Transverse colon (tissue), 4 donors: ENCODE measurements around the gene APOE. TPM values are rescaled to one million over a fixed set of nuclear protein-coding genes. Genes with fewer than 3 reads are reported as not detected.
"Not testable (repeated sequence)": the region's sequence is repeated elsewhere in the genome, so short reads cannot be mapped to it uniquely, and the experiment has no call there.

ENCODE experiments used
- DNase-seq: peaks from one replicate; pipeline ENCODE4 v3.0.0-alpha.2; 2019
- H3K27ac ChIP-seq, 4 donors: fragments of 200-600 bp; sonication (generic); 2 replicates each; pipeline ENCODE4 v1.5.1; 2016 to 2018; ENCODE audit warnings: inconsistent platforms in 4 of 4
- H3K27me3 ChIP-seq: fragments of 200-600 bp; sonication (generic); 2 replicates; pipeline ENCODE4 v1.5.1; 2017; ENCODE audit warnings: inconsistent platforms
- H3K36me3 ChIP-seq, 4 donors: fragments of 200-600 bp; sonication (generic); 2 replicates each; pipeline ENCODE4 v1.5.1; 2017 to 2019; ENCODE audit warnings: inconsistent platforms in 4 of 4
- H3K4me1 ChIP-seq, 4 donors: fragments of 200-600 bp; sonication (generic); 2 replicates each; pipeline ENCODE4 v1.5.1; 2017 to 2020; ENCODE audit warnings: inconsistent platforms in 4 of 4
- H3K4me3 ChIP-seq, 4 donors: fragments of 200-600 bp; sonication (generic); 1 replicate in 1 of 4; 2 replicates in 3 of 4; pipeline versions ENCODE4 v1.5.1 to v1.6.1; 2017 to 2019; ENCODE audit warnings: inconsistent platforms in 4 of 4
- H3K9me3 ChIP-seq, 2 donors: fragments of 200-600 bp; sonication (generic); 2 replicates each; pipeline ENCODE4 v1.5.1; 2017 to 2019; ENCODE audit warnings: inconsistent platforms in 2 of 2
- EP300 ChIP-seq: sonication (generic); formaldehyde crosslinking; IDR thresholded peaks from one replicate; pipeline ENCODE4 v1.6.1; 2017; ENCODE audit warnings: antibody characterized with exemption, low read depth
- POLR2A ChIP-seq: fragments of 450-650 bp; IDR thresholded peaks from one replicate; pipeline ENCODE4 v1.6.1; 2016; ENCODE audit warnings: antibody characterized with exemption, mild to moderate bottlenecking, moderate library complexity
- POLR2AphosphoS5 ChIP-seq, 3 donors: sonication (generic); formaldehyde crosslinking; IDR thresholded peaks; one replicate each; pipeline ENCODE4 v1.6.1; 2016; ENCODE audit warnings: antibody characterized with exemption in 3 of 3
- WGBS, 2 donors: methylation state at CpG; one replicate each; pipeline ENCODE4 v1.1.5; 2018; ENCODE audit warnings: low coverage in 1 of 2; 5-methylcytosine and 5-hydroxymethylcytosine counted together
- in situ Hi-C, 4 donors: fragments of 200-750 bp; cut with MboI; loops; one replicate each; pipeline versions ENCODE4 v1.15.0 to v1.15.1; 2017; ENCODE audit warnings: low sequenced_read_pairs in 3 of 4, low pct_ligation_motif_present in 1 of 4, low pct_unique_long_range_greater_than_20kb in 1 of 4
- intact Hi-C: fragments of 100-400 bp; cut with DNase I; formaldehyde crosslinking; loops from one replicate; pipeline ENCODE4 v1.15.1; 2023; ENCODE audit warnings: low total_unique reads
- total RNA-seq, 4 donors: library from RNA; depleted of rRNA; stranded (reverse); fragments of >200 nt; gene quantifications; one replicate each; pipeline ENCODE4 v1.1.0, GENCODE V29; 2016
- TF ChIP-seq, protein P1 (sequence below), 5 experiments: fragments of 200-600 bp in 3 of 5; fragments of 450-650 bp in 2 of 5; sonication (generic) in 3 of 5; IDR thresholded peaks; 1 replicate in 2 of 5; 2 replicates in 3 of 5; pipeline ENCODE4 v1.5.1; 2016 to 2017; ENCODE audit warnings: antibody characterized with exemption in 5 of 5, inconsistent platforms in 3 of 5, mild to moderate bottlenecking in 2 of 5, moderate library complexity in 1 of 5

Gene APOE
- total RNA-seq, 4 donors from 2014 or later: 72.2 to 214 (median 132) TPM

DNA sequence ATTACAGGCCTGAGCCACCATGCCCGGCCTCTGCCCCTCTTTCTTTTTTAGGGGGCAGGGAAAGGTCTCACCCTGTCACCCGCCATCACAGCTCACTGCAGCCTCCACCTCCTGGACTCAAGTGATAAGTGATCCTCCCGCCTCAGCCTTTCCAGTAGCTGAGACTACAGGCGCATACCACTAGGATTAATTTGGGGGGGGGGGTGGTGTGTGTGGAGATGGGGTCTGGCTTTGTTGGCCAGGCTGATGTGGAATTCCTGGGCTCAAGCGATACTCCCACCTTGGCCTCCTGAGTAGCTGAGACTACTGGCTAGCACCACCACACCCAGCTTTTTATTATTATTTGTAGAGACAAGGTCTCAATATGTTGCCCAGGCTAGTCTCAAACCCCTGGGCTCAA is 4.2 kb downstream of the APOE start:
- TF ChIP-seq, protein P1, sequence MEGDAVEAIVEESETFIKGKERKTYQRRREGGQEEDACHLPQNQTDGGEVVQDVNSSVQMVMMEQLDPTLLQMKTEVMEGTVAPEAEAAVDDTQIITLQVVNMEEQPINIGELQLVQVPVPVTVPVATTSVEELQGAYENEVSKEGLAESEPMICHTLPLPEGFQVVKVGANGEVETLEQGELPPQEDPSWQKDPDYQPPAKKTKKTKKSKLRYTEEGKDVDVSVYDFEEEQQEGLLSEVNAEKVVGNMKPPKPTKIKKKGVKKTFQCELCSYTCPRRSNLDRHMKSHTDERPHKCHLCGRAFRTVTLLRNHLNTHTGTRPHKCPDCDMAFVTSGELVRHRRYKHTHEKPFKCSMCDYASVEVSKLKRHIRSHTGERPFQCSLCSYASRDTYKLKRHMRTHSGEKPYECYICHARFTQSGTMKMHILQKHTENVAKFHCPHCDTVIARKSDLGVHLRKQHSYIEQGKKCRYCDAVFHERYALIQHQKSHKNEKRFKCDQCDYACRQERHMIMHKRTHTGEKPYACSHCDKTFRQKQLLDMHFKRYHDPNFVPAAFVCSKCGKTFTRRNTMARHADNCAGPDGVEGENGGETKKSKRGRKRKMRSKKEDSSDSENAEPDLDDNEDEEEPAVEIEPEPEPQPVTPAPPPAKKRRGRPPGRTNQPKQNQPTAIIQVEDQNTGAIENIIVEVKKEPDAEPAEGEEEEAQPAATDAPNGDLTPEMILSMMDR (IDR thresholded peaks at IDR 0.05): no peak
- no peak for TF ChIP-seq EP300
- no peak for TF ChIP-seq POLR2AphosphoS5 (IDR thresholded peaks at IDR 0.05)
- no peak for TF ChIP-seq POLR2A
- DNase-seq: no peak
- intact Hi-C loops (loop anchor here (5.0 kb wide), 1 partner anchor 33 kb away; the partner anchor contains the start of gene APOC4), in situ Hi-C loops (no loop called here)
- no peak overlapping the region for H3K27ac ChIP-seq
- H3K4me1 ChIP-seq: peaks cover 7 to 39% (median 24%) of the 10 kb centered on the region in 4 donors
- no peak overlapping the region for H3K4me3 ChIP-seq
- peaks cover 28% of the 10 kb centered on the region for H3K27me3 ChIP-seq
- no peaks in the 10 kb centered on the region for H3K9me3 ChIP-seq
- H3K36me3 ChIP-seq: no peaks in the 10 kb centered on the region
- WGBS, 2 donors: 87% methylated on average over 5 of the region's 5 CpGs; no CpG with 5 or more reads in 1 of the 2 donors

DNA sequence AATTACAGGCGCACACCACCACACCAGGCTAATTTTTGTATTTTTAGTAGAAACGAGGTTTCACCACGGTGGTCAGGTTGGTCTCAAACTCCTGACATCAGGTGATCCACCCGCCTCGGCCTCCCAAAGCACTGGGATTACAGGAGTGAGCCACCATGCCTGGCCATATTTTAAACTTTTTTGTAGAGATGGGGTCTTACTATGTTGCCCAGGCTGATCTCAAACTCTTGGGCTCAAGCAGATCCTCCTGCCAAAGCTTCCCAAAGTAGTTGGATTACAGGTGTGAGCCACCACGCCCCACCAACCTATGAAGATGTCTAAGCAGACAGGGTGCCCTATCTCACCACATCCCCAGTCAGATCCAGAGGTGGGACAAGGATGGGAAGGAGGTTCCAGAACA is 6.3 kb downstream of the APOE start:
- 87 to 93% methylated on average over 5 to 6 of the region's 6 CpGs for WGBS, 2 donors
- DNase-seq, in situ Hi-C loops, H3K4me3 ChIP-seq, H3K9me3 ChIP-seq, H3K36me3 ChIP-seq, intact Hi-C loops, H3K27me3 ChIP-seq: not testable (repeated sequence)
- H3K27ac ChIP-seq: peak overlapping the region in 3 of 4 donors; percentile 9 to 37 (median 37)
- peaks cover 7 to 30% (median 13%) of the 10 kb centered on the region in 4 donors for H3K4me1 ChIP-seq

DNA sequence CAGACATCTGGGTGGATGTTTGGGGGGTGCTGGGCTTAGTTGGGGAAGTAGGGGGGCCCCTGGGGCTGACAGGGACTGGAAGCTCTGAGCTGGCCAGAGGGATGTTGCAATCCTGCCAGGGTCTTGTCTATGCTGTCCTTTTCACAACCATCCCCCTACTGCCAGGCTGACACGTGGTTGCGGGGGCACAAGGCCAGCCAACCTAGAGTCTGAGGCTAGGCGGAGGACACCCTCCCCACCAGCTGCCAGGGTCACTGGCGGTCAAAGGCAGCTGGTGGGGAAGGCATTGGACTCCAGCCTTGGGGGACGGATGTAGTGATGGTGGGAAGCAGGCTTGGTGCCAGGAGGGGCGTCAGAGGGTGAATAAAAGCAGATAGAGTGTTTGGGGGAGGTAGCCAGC is 7.3 kb downstream of the APOE start:
- Histone ChIP-seq H3K4me3 (no peak overlapping the region), H3K27ac (peak overlapping the region in 1 of 4 donors; percentile 37), H3K4me1 (peaks cover 7 to 30% (median 13%) of the 10 kb centered on the region in 4 donors), H3K36me3 (no peaks in the 10 kb centered on the region), H3K9me3 (no peaks in the 10 kb centered on the region), H3K27me3 (no peaks in the 10 kb centered on the region)
- TF ChIP-seq POLR2AphosphoS5 (IDR thresholded peaks at IDR 0.05) (no peak), POLR2A (no peak), EP300 (no peak)
- TF ChIP-seq, protein P1 (IDR thresholded peaks at IDR 0.05): no peak
- WGBS, 2 donors: 60% methylated on average over 6 of the region's 6 CpGs; no CpG with 5 or more reads in 1 of the 2 donors
- in situ Hi-C loops: no loop called here
- peak; percentile 44 for DNase-seq
- intact Hi-C loops: no loop called here

DNA sequence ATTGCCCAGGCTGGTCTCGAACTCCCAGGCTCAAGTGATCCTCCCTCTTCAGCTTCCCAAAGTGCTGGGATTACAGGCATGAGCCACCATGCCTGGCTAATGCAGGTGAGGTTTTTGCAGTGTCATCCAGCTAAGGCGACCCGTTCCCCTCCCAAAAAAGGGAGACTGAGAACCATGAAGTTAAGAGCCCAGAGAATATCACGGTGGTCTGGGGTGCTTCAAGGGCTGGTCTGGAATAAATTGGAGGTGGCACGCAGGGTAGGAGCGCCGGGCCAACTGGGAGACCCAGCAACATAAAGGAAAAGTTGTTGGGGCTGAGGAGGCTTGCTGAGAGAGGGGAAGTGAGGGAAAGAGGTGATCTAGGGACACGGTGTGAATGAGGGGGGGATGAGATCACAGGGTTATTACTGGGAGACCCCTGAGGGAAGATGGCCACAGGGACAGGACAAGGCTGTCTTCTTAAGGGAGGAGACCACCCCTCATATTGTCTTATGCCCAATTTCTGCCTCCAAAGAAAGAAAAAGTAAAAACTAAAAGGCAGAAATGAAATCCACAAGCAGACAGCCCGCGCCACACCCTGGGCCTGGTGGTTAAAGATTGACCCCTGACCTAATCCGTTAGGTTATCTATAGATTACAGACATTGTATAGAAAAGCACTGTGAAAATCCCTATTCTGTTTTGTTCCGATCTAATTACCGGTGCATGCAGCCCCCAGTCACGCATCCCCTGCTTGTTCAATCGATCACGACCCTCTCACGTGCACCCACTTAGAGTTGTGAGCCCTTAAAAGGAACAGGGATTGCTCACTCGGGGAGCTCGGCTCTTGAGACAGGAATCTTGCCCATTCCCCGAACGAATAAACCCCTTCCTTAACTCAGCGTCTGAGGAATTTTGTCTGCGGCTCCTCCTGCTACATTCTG is 8.2 kb downstream of the APOE start:
- in situ Hi-C loops, H3K27me3 ChIP-seq, H3K36me3 ChIP-seq, H3K9me3 ChIP-seq, intact Hi-C loops, DNase-seq: not testable (repeated sequence)
- H3K4me3 ChIP-seq: peak overlapping the region in 2 of 4 donors; percentile 31 to 55
- WGBS, 2 donors: 48 to 62% methylated on average over 13 to 23 of the region's 23 CpGs
- H3K27ac ChIP-seq: peak overlapping the region; percentile 37 to 64 (median 53)
- peaks cover 7 to 30% (median 13%) of the 10 kb centered on the region in 4 donors for H3K4me1 ChIP-seq

DNA sequence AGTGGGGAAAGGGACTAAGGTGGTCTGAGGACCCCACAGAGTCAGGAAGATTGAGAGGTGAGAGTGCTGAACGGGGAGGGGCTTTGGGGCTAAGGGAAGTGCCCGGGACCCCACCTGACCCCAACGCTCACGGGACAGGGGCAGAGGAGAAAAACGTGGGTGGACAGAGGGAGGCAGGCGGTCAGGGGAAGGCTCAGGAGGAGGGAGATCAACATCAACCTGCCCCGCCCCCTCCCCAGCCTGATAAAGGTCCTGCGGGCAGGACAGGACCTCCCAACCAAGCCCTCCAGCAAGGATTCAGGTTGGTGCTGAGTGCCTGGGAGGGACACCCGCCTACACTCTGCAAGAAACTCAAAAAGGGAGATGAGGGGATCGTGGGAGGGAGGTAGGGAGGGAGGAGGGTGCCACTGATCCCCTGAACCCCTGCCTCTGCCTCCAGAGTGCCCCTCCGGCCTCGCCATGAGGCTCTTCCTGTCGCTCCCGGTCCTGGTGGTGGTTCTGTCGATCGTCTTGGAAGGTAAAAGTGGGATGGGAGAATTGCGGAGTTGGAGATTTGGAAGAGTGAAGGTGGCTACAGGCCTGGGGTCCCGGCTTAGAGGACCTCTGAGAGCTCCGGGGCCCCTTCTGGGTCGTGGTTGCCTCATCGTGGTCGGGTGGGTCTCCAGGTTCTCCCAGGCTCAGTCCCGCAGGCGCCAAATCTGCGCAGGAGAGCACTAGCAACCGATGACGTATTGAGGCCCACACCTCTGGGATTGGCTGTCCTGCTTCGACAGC is 9.0 kb downstream of the APOE start, which contains the start of gene APOC1:
Gene APOC1 (plus strand): TSS at position 176 of the 774 bp plus-strand sequence. CDS start 284 bp downstream, at position 460.
- H3K9me3 ChIP-seq, in situ Hi-C loops, intact Hi-C loops, H3K27me3 ChIP-seq, H3K36me3 ChIP-seq: not testable (repeated sequence)
- peaks cover 7 to 30% (median 13%) of the 10 kb centered on the region in 4 donors for H3K4me1 ChIP-seq
- DNase-seq: peak; percentile 88
- WGBS, 2 donors: 8 to 9% methylated on average over 6 to 27 of the region's 28 CpGs
- H3K4me3 ChIP-seq: peak within 1 kb of the TSS; percentile 26 to 55 (median 37)
- peak within 1 kb of the TSS; percentile 37 to 64 (median 53) for H3K27ac ChIP-seq
